ENCODE measurements around the gene OR8B12. TPM values are rescaled to one million over a fixed set of nuclear protein-coding genes. Genes with fewer than 3 reads are reported as not detected.
A peak's percentile ranks its signal among the peaks of the same experiment; 100 is the strongest.

Gene OR8B12
- total RNA-seq, result not detected

DNA sequence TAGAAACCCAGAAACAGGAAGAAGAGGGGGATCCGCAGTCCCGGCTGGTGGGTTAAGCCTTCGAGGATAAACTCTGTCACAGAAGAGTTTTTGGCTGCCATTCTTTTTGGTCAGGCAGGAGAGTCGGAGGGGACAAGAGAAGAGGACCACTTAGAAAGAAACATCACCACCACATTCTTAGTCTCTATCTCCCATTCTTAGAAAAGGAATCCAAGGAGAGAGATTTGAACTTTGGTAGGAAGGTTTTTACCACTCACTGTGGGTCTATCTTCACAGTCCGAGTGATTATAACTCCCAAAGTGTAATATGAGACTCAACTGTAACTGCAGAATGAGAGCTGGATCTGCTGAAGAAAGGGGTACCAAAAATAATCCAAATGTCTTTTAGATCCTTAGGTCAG is at the start of gene OR8B12:
Gene OR8B12 (minus strand): TSS at position 101 of the 400 bp plus-strand sequence. CDS start 0 bp downstream, at position 101.
- no peak within 1 kb of the TSS for H3K27ac Mint-ChIP-seq
- no peaks in the 10 kb centered on the region for H3K9me3 Mint-ChIP-seq (ENCODE audit: low read depth)
- CTCF ChIA-PET, result no interaction called here

DNA sequence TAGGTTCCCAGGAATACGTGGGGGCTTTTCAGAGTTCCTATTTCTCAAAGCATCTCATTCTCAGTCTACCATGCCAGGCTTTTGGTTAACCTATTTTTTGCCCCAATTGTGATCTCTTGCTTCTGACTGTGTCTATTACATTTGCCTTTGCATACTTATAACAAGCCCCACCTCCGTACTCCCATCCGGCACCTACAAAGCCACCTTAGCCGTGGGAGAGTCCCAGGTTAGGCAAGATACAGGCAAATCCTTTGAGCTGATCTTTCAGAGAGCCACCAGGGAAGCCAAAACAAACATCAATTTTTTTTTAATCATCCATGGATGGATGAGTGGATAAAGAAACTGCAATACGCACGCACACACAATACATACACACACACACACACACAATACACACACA is 49.2 kb upstream of the OR8B12 start:
- Mint-ChIP-seq H3K4me3 (no peak overlapping the region), H3K36me3 (no peaks in the 10 kb centered on the region), H3K4me1 (no peaks in the 10 kb centered on the region), H3K9me3 (ENCODE audit: low read depth) (no peaks in the 10 kb centered on the region), H3K27ac (no peak overlapping the region), H3K27me3 (peaks cover 27% of the 10 kb centered on the region)
- DNase-seq, result no peak
- CTCF ChIA-PET, result no interaction called here
- ATAC-seq, result no peak

More for the DNA sequence above, at the start of gene OR8B12:
- no peak within 1 kb of the TSS for H3K4me3 Mint-ChIP-seq
- no peak for ATAC-seq
- DNase-seq, result no peak
- H3K36me3 Mint-ChIP-seq, result no peaks in the 10 kb centered on the region
- peaks cover 7% of the 10 kb centered on the region for H3K27me3 Mint-ChIP-seq
- H3K4me1 Mint-ChIP-seq, result no peaks in the 10 kb centered on the region

- no peak overlapping the region for H3K4me3 Mint-ChIP-seq
- DNase-seq (no peak), ATAC-seq (no peak)
- H3K9me3 Mint-ChIP-seq (ENCODE audit: low read depth), result no peaks in the 10 kb centered on the region
- H3K27ac Mint-ChIP-seq, result no peak overlapping the region
- H3K36me3 Mint-ChIP-seq, result no peaks in the 10 kb centered on the region
- no peaks in the 10 kb centered on the region for H3K4me1 Mint-ChIP-seq
- peaks cover 25% of the 10 kb centered on the region for H3K27me3 Mint-ChIP-seq
- CTCF ChIA-PET, result no interaction called here
These were observed 48.0 kb upstream of the OR8B12 start for GRCh38 chr11:124591430-124591829.

DNA sequence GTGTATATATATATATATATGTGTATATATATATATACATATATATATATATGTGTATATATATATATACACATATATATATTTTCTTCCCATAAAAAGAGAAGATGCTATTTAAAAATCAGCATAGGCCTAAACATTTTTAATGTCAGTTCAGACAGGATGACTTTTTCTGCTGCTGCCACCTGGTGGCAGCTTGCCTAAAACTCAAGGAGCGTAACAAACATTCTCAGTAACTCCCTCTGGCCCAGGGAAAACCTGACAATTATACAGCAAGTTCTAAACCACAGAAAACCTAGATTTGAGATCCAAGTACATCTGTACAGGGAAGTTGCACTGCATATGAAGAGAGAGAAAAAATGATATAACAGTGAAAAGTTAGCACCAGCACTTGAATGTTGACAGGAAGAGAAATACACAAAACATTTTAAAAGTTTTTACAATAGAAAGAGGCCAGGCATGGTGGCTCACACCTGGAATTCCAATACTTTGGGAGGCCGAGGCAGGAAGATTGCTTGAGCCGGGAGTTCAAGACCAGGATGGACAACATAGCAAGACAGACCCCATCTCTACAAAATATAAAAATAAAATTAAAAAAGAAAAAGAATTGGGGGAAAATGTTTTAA is 42.9 kb upstream of the OR8B12 start:
- H3K9me3 Mint-ChIP-seq (ENCODE audit: low read depth), result no peaks in the 10 kb centered on the region
- peak; percentile 51 for DNase-seq
- H3K4me1 Mint-ChIP-seq, result no peaks in the 10 kb centered on the region
- CTCF ChIA-PET, result interaction anchor here (0.8 to 2.8 kb wide), 6 partner anchors 9 to 208 kb away, joined by 3 to 13 read pairs (median 4); no protein-coding TSS in a partner anchor
- peaks cover 12% of the 10 kb centered on the region for H3K27me3 Mint-ChIP-seq
- no peak for ATAC-seq
- H3K4me3 Mint-ChIP-seq, result no peak overlapping the region
- no peaks in the 10 kb centered on the region for H3K36me3 Mint-ChIP-seq
- no peak overlapping the region for H3K27ac Mint-ChIP-seq

- Mint-ChIP-seq H3K9me3 (ENCODE audit: low read depth) (no peaks in the 10 kb centered on the region), H3K36me3 (no peaks in the 10 kb centered on the region), H3K27ac (no peak overlapping the region), H3K4me1 (no peaks in the 10 kb centered on the region), H3K4me3 (no peak overlapping the region), H3K27me3 (peaks cover 12% of the 10 kb centered on the region)
- DNase-seq (no peak), ATAC-seq (no peak)
- CTCF ChIA-PET, result interaction anchor here (1.0 to 2.8 kb wide), 5 partner anchors 167 to 515 kb away, joined by 3 to 13 read pairs (median 4); no protein-coding TSS in a partner anchor
These were observed 41.4 kb upstream of the OR8B12 start for GRCh38 chr11:124584681-124585372.

GRCh38 chr11:124583781-124584180 is 40.3 kb upstream of the OR8B12 start:
- CTCF ChIA-PET, result interaction anchor here (0.7 to 2.8 kb wide), 2 partner anchors 168 to 182 kb away, joined by 3 to 13 read pairs; no protein-coding TSS in a partner anchor
- no peaks in the 10 kb centered on the region for H3K9me3 Mint-ChIP-seq (ENCODE audit: low read depth)
- no peak for DNase-seq
- H3K36me3 Mint-ChIP-seq, result no peaks in the 10 kb centered on the region
- no peak for ATAC-seq
- H3K4me1 Mint-ChIP-seq, result no peaks in the 10 kb centered on the region
- H3K4me3 Mint-ChIP-seq, result no peak overlapping the region
- H3K27me3 Mint-ChIP-seq, result peaks cover 12% of the 10 kb centered on the region
- H3K27ac Mint-ChIP-seq, result no peak overlapping the region

DNA sequence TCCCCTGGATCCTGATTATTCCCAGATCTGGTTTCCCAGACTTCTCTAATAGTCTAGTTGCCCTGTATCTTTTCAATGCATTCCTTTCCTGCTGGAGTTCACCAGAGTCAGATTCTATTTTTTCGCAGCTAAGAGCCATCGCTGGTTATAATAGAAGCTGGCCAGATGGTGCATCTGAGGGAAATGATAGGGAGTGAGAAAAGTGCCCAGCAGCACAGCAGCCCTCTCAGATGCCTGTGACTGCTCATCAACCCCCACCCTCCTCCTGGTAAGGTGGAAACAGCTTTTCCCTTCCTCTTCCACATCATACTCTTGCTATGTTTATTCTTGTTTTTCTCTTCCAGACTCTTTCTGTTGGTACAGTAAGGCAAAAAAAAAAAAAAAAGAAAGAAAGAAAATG is 39.1 kb upstream of the OR8B12 start:
- no peak for ATAC-seq
- Mint-ChIP-seq H3K27ac (no peak overlapping the region), H3K27me3 (peaks cover 9% of the 10 kb centered on the region), H3K4me3 (no peak overlapping the region), H3K9me3 (ENCODE audit: low read depth) (no peaks in the 10 kb centered on the region), H3K4me1 (no peaks in the 10 kb centered on the region), H3K36me3 (no peaks in the 10 kb centered on the region)
- CTCF ChIA-PET, result no interaction called here
- DNase-seq, result no peak

GRCh38 chr11:124581817-124582216 is 38.4 kb upstream of the OR8B12 start:
- Mint-ChIP-seq H3K27ac (no peak overlapping the region), H3K36me3 (no peaks in the 10 kb centered on the region), H3K4me3 (no peak overlapping the region), H3K9me3 (ENCODE audit: low read depth) (no peaks in the 10 kb centered on the region), H3K4me1 (no peaks in the 10 kb centered on the region), H3K27me3 (peaks cover 3% of the 10 kb centered on the region)
- CTCF ChIA-PET, result no interaction called here
- ATAC-seq (no peak), DNase-seq (no peak)

GRCh38 chr11:124578761-124579160 is 35.3 kb upstream of the OR8B12 start:
- Mint-ChIP-seq H3K36me3 (no peaks in the 10 kb centered on the region), H3K4me3 (no peak overlapping the region), H3K27ac (no peak overlapping the region), H3K4me1 (no peaks in the 10 kb centered on the region), H3K9me3 (ENCODE audit: low read depth) (no peaks in the 10 kb centered on the region), H3K27me3 (no peaks in the 10 kb centered on the region)
- DNase-seq, result no peak
- CTCF ChIA-PET, result no interaction called here
- no peak for ATAC-seq

- no peak overlapping the region for H3K27ac Mint-ChIP-seq
- H3K4me1 Mint-ChIP-seq, result no peaks in the 10 kb centered on the region
- no peak overlapping the region for H3K4me3 Mint-ChIP-seq
- H3K9me3 Mint-ChIP-seq (ENCODE audit: low read depth), result no peaks in the 10 kb centered on the region
- ATAC-seq (no peak), DNase-seq (no peak)
- no peaks in the 10 kb centered on the region for H3K36me3 Mint-ChIP-seq
- CTCF ChIA-PET, result no interaction called here
- H3K27me3 Mint-ChIP-seq, result no peaks in the 10 kb centered on the region
These were observed 34.4 kb upstream of the OR8B12 start for GRCh38 chr11:124577716-124578427.

DNA sequence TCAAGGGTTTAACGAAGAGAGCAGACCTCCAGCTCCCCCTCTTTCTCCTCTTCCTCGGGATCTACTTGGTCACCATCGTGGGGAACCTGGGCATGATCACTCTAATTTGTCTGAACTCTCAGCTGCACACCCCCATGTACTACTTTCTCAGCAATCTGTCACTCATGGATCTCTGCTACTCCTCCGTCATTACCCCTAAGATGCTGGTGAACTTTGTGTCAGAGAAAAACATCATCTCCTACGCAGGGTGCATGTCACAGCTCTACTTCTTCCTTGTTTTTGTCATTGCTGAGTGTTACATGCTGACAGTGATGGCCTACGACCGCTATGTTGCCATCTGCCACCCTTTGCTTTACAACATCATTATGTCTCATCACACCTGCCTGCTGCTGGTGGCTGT is 26.7 kb upstream of the OR8B12 start:
- Mint-ChIP-seq H3K9me3 (ENCODE audit: low read depth) (no peaks in the 10 kb centered on the region), H3K36me3 (no peaks in the 10 kb centered on the region), H3K27me3 (peaks cover 2% of the 10 kb centered on the region), H3K4me1 (no peaks in the 10 kb centered on the region), H3K27ac (no peak overlapping the region), H3K4me3 (no peak overlapping the region)
- ATAC-seq (no peak), DNase-seq (no peak)
- CTCF ChIA-PET, result no interaction called here

- H3K4me3 Mint-ChIP-seq, result no peak within 1 kb of the TSS
- DNase-seq, result no peak
- no peaks in the 10 kb centered on the region for H3K4me1 Mint-ChIP-seq
- no peaks in the 10 kb centered on the region for H3K9me3 Mint-ChIP-seq (ENCODE audit: low read depth)
- no peak for ATAC-seq
- H3K36me3 Mint-ChIP-seq, result no peaks in the 10 kb centered on the region
- H3K27me3 Mint-ChIP-seq, result peaks cover 2% of the 10 kb centered on the region
- CTCF ChIA-PET, result no interaction called here
- no peak within 1 kb of the TSS for H3K27ac Mint-ChIP-seq
These were observed 26.2 kb upstream of the OR8B12 start, which contains the start of gene OR8A1 for GRCh38 chr11:124569697-124570096. Gene OR8A1, plus strand, starts transcription at chr11:124569997. Its CDS starts 123 bp downstream, at chr11:124570120.

- H3K27ac Mint-ChIP-seq, result no peak overlapping the region
- H3K36me3 Mint-ChIP-seq, result no peaks in the 10 kb centered on the region
- ATAC-seq (no peak), DNase-seq (no peak)
- peaks cover 3% of the 10 kb centered on the region for H3K27me3 Mint-ChIP-seq
- no peak overlapping the region for H3K4me3 Mint-ChIP-seq
- no peaks in the 10 kb centered on the region for H3K4me1 Mint-ChIP-seq
- no peaks in the 10 kb centered on the region for H3K9me3 Mint-ChIP-seq (ENCODE audit: low read depth)
- CTCF ChIA-PET, result no interaction called here
These were observed 13.4 kb upstream of the OR8B12 start for GRCh38 chr11:124556828-124557227.

- H3K27ac Mint-ChIP-seq, result no peak overlapping the region
- H3K4me3 Mint-ChIP-seq, result no peak overlapping the region
- CTCF ChIA-PET, result interaction anchor here (1.3 kb wide), 1 partner anchor 10 kb away, joined by 3 read pairs; no protein-coding TSS in a partner anchor
- H3K36me3 Mint-ChIP-seq, result no peaks in the 10 kb centered on the region
- no peak for ATAC-seq
- H3K4me1 Mint-ChIP-seq, result no peaks in the 10 kb centered on the region
- no peaks in the 10 kb centered on the region for H3K9me3 Mint-ChIP-seq (ENCODE audit: low read depth)
- no peaks in the 10 kb centered on the region for H3K27me3 Mint-ChIP-seq
- no peak for DNase-seq
These were observed 8.5 kb upstream of the OR8B12 start for GRCh38 chr11:124551987-124552386.
